Endothelial cell of umbilical vein (primary cell): ENCODE results near the gene TSTD2. TPM values are rescaled to one million over a fixed set of nuclear protein-coding genes. Genes with fewer than 3 reads are reported as not detected.

ENCODE experiments used
- BruUV-seq: library from RNA; stranded (reverse); fragments of 400-500 nt; replicated peaks from 2 replicates; lab custom pipeline; 2021; lab: Mats Ljungman, UMichigan
- CTCF ChIA-PET: fragments of 300-600, 350-600 bp; sonication (Branson Sonifier 250); formaldehyde crosslinking; loops from one replicate; lab custom pipeline; 2021; ENCODE audit warnings: antibody characterized with exemption, inconsistent platforms; lab: Charles Lee
- POLR2A ChIA-PET: fragments of 300-600, 350-600 bp; sonication (Branson Sonifier 250); formaldehyde crosslinking; loops from one replicate; lab custom pipeline; 2021; ENCODE audit warnings: antibody characterized with exemption, inconsistent platforms; lab: Charles Lee
- DNase-seq: peaks from one replicate; pipeline ENCODE4 v3.0.0-alpha.2; 2011; ENCODE audit warnings: low read depth, low spot score
- FAIRE-seq: peaks from 2 replicates; lab custom pipeline; 2011; peaks lifted over from hg19 to GRCh38; lab: Jason Lieb, UNC
- H2AFZ ChIP-seq: 2 replicates; pipeline ENCODE4 v1.6.0; 2012; ENCODE audit warnings: low read depth, low read length, control low read depth, inconsistent platforms
- H3K27ac ChIP-seq: 2 replicates; pipeline ENCODE4 v1.5.1; 2011; ENCODE audit warnings: low read depth, mild to moderate bottlenecking, control low read depth, low read length, moderate library complexity; ENCODE audit not compliant: insufficient read depth
- H3K27me3 ChIP-seq, 2 experiments: 2 replicates each; pipeline versions ENCODE4 v1.6.0 to v1.6.1; 2011; ENCODE audit warnings: low read length in 2 of 2, mixed read lengths in 1 of 2; ENCODE audit not compliant: control insufficient read depth in 2 of 2, insufficient read depth in 2 of 2
- H3K36me3 ChIP-seq, 2 experiments: 2 replicates in 1 of 2; 3 replicates in 1 of 2; pipeline ENCODE4 v1.5.1; 2011; ENCODE audit warnings: low read length in 2 of 2, mild to moderate bottlenecking in 1 of 2, moderate library complexity in 1 of 2; ENCODE audit not compliant: control insufficient read depth in 2 of 2, insufficient read depth in 2 of 2; ENCODE audit errors: extremely low read depth in 1 of 2
- H3K4me1 ChIP-seq: 3 replicates; pipeline ENCODE4 v1.5.1; 2011; ENCODE audit warnings: mild to moderate bottlenecking, low read length; ENCODE audit not compliant: control insufficient read depth, insufficient read depth; ENCODE audit errors: extremely low read depth
- H3K4me2 ChIP-seq: 2 replicates; pipeline ENCODE4 v1.6.1; 2011; ENCODE audit warnings: low read length, control low read depth, mixed read lengths; ENCODE audit not compliant: insufficient read depth
- H3K4me3 ChIP-seq, 3 experiments: fragments of 200-600 bp in 1 of 3; sonication (generic), shearing (Covaris generic) in 1 of 3; replicated peaks in 1 of 3; 2 replicates each; pipeline ENCODE4 v1.5.1; 2011 to 2016; ENCODE audit warnings: control low read depth in 3 of 3, low read length in 3 of 3, mild to moderate bottlenecking in 2 of 3, inconsistent platforms in 1 of 3, low read depth in 1 of 3, moderate library complexity in 1 of 3; ENCODE audit not compliant: insufficient read depth in 1 of 3
- H3K79me2 ChIP-seq: 2 replicates; pipeline ENCODE4 v1.6.0; 2012; ENCODE audit warnings: low read length, inconsistent platforms; ENCODE audit not compliant: control insufficient read depth, insufficient read depth
- H3K9ac ChIP-seq: replicated peaks from 2 replicates; pipeline ENCODE3; 2011; ENCODE audit warnings: low read length, control low read depth; ENCODE audit not compliant: insufficient read depth; ENCODE audit errors: extremely low read depth
- H3K9me1 ChIP-seq: replicated peaks from 3 replicates; pipeline ENCODE4 v1.6.0; 2011; ENCODE audit warnings: mild to moderate bottlenecking, low read length; ENCODE audit not compliant: control insufficient read depth, insufficient read depth; ENCODE audit errors: extremely low read depth
- H3K9me3 ChIP-seq: replicated peaks from 2 replicates; pipeline ENCODE4 v1.5.1; 2012; ENCODE audit warnings: low read length, inconsistent platforms; ENCODE audit not compliant: control insufficient read depth, insufficient read depth
- H4K20me1 ChIP-seq: replicated peaks from 2 replicates; pipeline ENCODE3; 2011; ENCODE audit warnings: mild to moderate bottlenecking, low read length; ENCODE audit not compliant: control insufficient read depth, insufficient read depth; ENCODE audit errors: extremely low read depth
- CTCF ChIP-seq, 2 donors: IDR thresholded peaks; 1 replicate in 1 of 2; 2 replicates in 1 of 2; pipeline ENCODE4 v1.5.1; 2011; ENCODE audit warnings: low read length in 2 of 2, mild to moderate bottlenecking in 2 of 2, moderate library complexity in 2 of 2, control low read depth in 1 of 2, inconsistent platforms in 1 of 2, low read depth in 1 of 2; ENCODE audit not compliant: insufficient read depth in 1 of 2; ENCODE audit errors: extremely low read depth in 1 of 2
- EZH2 ChIP-seq: IDR thresholded peaks from 2 replicates; pipeline ENCODE4 v1.6.1; 2012; ENCODE audit warnings: borderline replicate concordance, low read depth, mild to moderate bottlenecking, moderate library complexity, low read length, inconsistent platforms; ENCODE audit not compliant: severe bottlenecking
- FOS ChIP-seq: IDR thresholded peaks from 2 replicates; pipeline ENCODE4 v1.6.1; 2011; ENCODE audit warnings: mild to moderate bottlenecking, low read length, moderate library complexity, borderline replicate concordance; ENCODE audit not compliant: insufficient read depth
- GATA2 ChIP-seq: IDR thresholded peaks from 2 replicates; pipeline ENCODE4 v1.7.0; 2011; ENCODE audit warnings: low read depth, mild to moderate bottlenecking, moderate library complexity, mixed read lengths, low read length; ENCODE audit not compliant: insufficient read length, insufficient read depth
- MAX ChIP-seq: IDR thresholded peaks from 2 replicates; pipeline ENCODE4 v1.6.1; 2011; ENCODE audit not compliant: insufficient read depth, insufficient read length
- MYC ChIP-seq: IDR thresholded peaks from one replicate; pipeline ENCODE4 v1.6.1; 2011; ENCODE audit warnings: mild to moderate bottlenecking, low read depth, low read length
- dilution Hi-C: fragments of 300-500 bp; cut with MboI; formaldehyde crosslinking; loops from one replicate; pipeline ENCODE4 v1.15.0; 2019; ENCODE audit warnings: low sequenced_read_pairs; ENCODE audit not compliant: extremely low pct_ligation_motif_present
- intact Hi-C: fragments of 100-400 bp; cut with micrococcal nuclease; formaldehyde crosslinking; loops from one replicate; pipeline ENCODE4 v1.10.0; 2022
- polyA plus RNA-seq, 4 experiments: library from polyadenylated mRNA; depleted of rRNA in 3 of 4; stranded (reverse) in 3 of 4; unstranded in 1 of 4; fragments of >200 nt; gene quantifications; 2 replicates each; pipeline versions ENCODE4 v1.2.1 to v1.2.3, GENCODE V29; 2011 to 2012; ENCODE audit warnings: missing spikeins in 1 of 4
- total RNA-seq: library from RNA; stranded (reverse); gene quantifications from 2 replicates; pipeline ENCODE4 v1.2.3, GENCODE V29; 2021

The TSTD2 gene
- total and polyA plus RNA-seq, 2 donors (not counting 3 experiments of a cell fraction or from before 2014, with no cell fraction given) = 13.7 to 15.9 TPM

DNA sequence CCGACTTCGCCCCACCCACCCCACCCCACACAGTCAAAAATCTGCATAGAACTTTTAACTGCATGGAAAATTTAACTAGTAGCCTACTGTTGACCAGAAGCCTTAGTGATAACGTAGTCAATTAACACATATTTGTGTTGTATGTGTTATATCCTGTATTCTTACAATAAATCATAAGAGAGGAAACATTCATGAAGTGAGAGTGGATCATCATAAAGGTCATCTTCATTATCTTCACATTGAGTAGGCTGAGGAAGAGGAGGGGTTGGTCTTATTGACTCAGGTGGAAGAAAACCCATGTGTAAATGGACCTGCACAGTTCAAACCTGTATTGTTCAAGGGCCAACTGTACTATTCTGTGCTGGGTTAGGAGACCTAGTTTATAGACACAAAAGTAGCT lies 32.6 kb upstream of the TSTD2 start:
- no peak overlapping the region for H3K27ac ChIP-seq
- no peaks in the 10 kb centered on the region for H4K20me1 ChIP-seq
- FAIRE-seq = no peak
- intact Hi-C loops (no loop called here), dilution Hi-C loops (no loop called here)
- H3K4me1 ChIP-seq = no peaks in the 10 kb centered on the region
- no TSS peak for BruUV-seq
- ChIA-PET CTCF (interaction anchor here (1.2 kb wide), 1 partner anchor 9 kb away, joined by 3 read pairs; no protein-coding TSS in a partner anchor), POLR2A (interaction anchor here (0.6 kb wide), 1 partner anchor 27 kb away, joined by 3 read pairs; no protein-coding TSS in a partner anchor)
- TF ChIP-seq EZH2 (no peak), MYC (no peak), CTCF (IDR thresholded peaks at IDR 0.05; ENCODE audit: extremely low read depth in 1 of 2, insufficient read depth in 1 of 2, low read depth in 1 of 2, low read length in 2 of 2) (no peak), FOS (no peak), MAX (no peak), GATA2 (no peak)
- no peak overlapping the region for H3K4me2 ChIP-seq
- DNase-seq = no peak
- H3K9me1 ChIP-seq = no peaks in the 10 kb centered on the region
- no peak overlapping the region for H3K9ac ChIP-seq
- H3K27me3 ChIP-seq = no peaks in the 10 kb centered on the region
- H3K9me3 ChIP-seq = no peaks in the 10 kb centered on the region
- H3K79me2 ChIP-seq = no peaks in the 10 kb centered on the region
- H3K36me3 ChIP-seq = peaks cover 32 to 55% of the 10 kb centered on the region in 2 experiments
- no peak overlapping the region for H3K4me3 ChIP-seq
- no peak overlapping the region for H2AFZ ChIP-seq
